ENCODE results near the gene PKMYT1. TPM values are rescaled to one million over a fixed set of nuclear protein-coding genes. Genes with fewer than 3 reads are reported as not detected.

PKMYT1 gene
- total and polyA plus RNA-seq, 9 of the 15 experiments (the other 6 are each of a cell fraction or from before 2014, with no cell fraction given), result 8.7 to 201 (median 37.8) TPM

DNA sequence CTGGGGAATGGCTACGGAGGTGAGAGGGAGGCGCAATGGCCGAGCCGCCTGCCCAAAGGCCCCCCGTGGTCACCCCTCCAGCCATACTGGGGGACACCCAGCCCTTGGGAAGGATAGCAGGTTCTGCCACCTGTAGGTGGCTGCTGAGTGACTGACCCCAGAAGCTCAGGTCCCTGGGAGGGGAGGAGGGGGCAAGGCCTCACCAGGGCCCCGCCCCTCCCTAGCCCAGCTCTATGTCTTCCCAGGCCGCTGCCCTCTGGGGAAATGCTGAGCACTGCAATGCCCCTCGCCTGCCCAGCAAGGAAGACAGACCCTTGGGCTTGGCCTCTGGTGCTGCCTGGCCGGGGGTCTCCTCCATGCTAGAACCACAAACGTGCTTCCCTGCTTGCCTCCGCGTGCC lies 21.1 kb upstream of the PKMYT1 start:
- no peak for DNase-seq (ENCODE audit: extremely low read depth in 1 of 4, low spot score in 3 of 4)
- no peaks in the 10 kb centered on the region for H3K27me3 ChIP-seq (ENCODE audit: control insufficient read depth in 2 of 2, insufficient read depth in 2 of 2, low read length in 2 of 2)
- H3K4me3 ChIP-seq, result no peak overlapping the region
- H4K20me1 ChIP-seq (replicated peaks; ENCODE audit: control insufficient read depth, insufficient read depth, low read length), result no peaks in the 10 kb centered on the region
- intact Hi-C loops (cut with micrococcal nuclease) (no loop called here), in situ Hi-C loops (cut with MboI) (no loop called here)
- no peak overlapping the region for H2AFZ ChIP-seq (ENCODE audit: low read depth, low read length)
- H3K27ac ChIP-seq (ENCODE audit: extremely low read depth, low read depth, low read length), result no peak overlapping the region
- BruUV-seq (replicated peaks), result no TSS peak
- H3K9me1 ChIP-seq (ENCODE audit: control insufficient read depth, insufficient read depth, low read length), result no peaks in the 10 kb centered on the region
- WGBS (ENCODE audit: insufficient coverage, low coverage, missing lambda C conversion rate), result 88% methylated on average over 3 of the region's 12 CpGs
- no peak for FAIRE-seq
- H3K9me3 ChIP-seq (replicated peaks; ENCODE audit: control insufficient read depth, insufficient read depth, low read depth, low read length), result no peaks in the 10 kb centered on the region
- ChIA-PET CTCF (ENCODE audit: low intra/inter-chr PET ratio) (no interaction called here), POLR2A (interaction anchor here (0.5 to 0.8 kb wide), 4 partner anchors 15 to 846 kb away, joined by 3 read pairs; no protein-coding TSS in a partner anchor)
- ATAC-seq, result no peak
- no peaks in the 10 kb centered on the region for H3K36me3 ChIP-seq (ENCODE audit: control insufficient read depth, insufficient read depth, low read length)
- H3K79me2 ChIP-seq (ENCODE audit: control insufficient read depth, insufficient read depth, low read length), result peaks cover 12% of the 10 kb centered on the region
- H3K4me2 ChIP-seq (ENCODE audit: insufficient read depth, low read length), result no peak overlapping the region
- H3K9ac ChIP-seq (ENCODE audit: insufficient read depth in 1 of 2, low read depth in 2 of 2, low read length in 2 of 2), result peak overlapping the region in 1 of 2 experiments; percentile 60; a peak in 1 of 4 replicates
- peaks cover 6 to 44% of the 10 kb centered on the region in 2 experiments; a peak in 4 of 5 replicates for H3K4me1 ChIP-seq (replicated peaks in 1 of 2; ENCODE audit: control insufficient read depth in 2 of 2, insufficient read depth in 2 of 2, low read length in 2 of 2)
- TF ChIP-seq, protein P1, sequence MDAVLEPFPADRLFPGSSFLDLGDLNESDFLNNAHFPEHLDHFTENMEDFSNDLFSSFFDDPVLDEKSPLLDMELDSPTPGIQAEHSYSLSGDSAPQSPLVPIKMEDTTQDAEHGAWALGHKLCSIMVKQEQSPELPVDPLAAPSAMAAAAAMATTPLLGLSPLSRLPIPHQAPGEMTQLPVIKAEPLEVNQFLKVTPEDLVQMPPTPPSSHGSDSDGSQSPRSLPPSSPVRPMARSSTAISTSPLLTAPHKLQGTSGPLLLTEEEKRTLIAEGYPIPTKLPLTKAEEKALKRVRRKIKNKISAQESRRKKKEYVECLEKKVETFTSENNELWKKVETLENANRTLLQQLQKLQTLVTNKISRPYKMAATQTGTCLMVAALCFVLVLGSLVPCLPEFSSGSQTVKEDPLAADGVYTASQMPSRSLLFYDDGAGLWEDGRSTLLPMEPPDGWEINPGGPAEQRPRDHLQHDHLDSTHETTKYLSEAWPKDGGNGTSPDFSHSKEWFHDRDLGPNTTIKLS (IDR thresholded peaks at IDR 0.05; ENCODE audit: borderline replicate concordance, low read depth), result no peak
- TF ChIP-seq HSF4 (CRISPR knock-in tag; IDR thresholded peaks at IDR 0.05; ENCODE audit: borderline replicate concordance) (no peak), BRD4 (IDR thresholded peaks at IDR 0.05) (no peak), PHF21A (IDR thresholded peaks at IDR 0.05; ENCODE audit: borderline replicate concordance, low read depth) (no peak), PHTF2 (CRISPR knock-in tag; IDR thresholded peaks at IDR 0.05) (no peak), ZNF143 (CRISPR knock-in tag; IDR thresholded peaks at IDR 0.05) (no peak; the same call in 1 of the 2 replicates), ASH1L (IDR thresholded peaks at IDR 0.05; ENCODE audit: borderline replicate concordance, low read depth, partially characterized antibody) (no peak), THRAP3 (IDR thresholded peaks at IDR 0.05; ENCODE audit: borderline replicate concordance) (no peak), SMAD3 (CRISPR knock-in tag; conservative IDR thresholded peaks at IDR 0.05) (no peak)
- TF ChIP-seq, protein P2, sequence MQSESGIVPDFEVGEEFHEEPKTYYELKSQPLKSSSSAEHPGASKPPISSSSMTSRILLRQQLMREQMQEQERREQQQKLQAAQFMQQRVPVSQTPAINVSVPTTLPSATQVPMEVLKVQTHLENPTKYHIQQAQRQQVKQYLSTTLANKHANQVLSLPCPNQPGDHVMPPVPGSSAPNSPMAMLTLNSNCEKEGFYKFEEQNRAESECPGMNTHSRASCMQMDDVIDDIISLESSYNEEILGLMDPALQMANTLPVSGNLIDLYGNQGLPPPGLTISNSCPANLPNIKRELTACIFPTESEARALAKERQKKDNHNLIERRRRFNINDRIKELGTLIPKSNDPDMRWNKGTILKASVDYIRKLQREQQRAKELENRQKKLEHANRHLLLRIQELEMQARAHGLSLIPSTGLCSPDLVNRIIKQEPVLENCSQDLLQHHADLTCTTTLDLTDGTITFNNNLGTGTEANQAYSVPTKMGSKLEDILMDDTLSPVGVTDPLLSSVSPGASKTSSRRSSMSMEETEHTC (IDR thresholded peaks at IDR 0.05), result no peak
- TF ChIP-seq, protein P3, sequence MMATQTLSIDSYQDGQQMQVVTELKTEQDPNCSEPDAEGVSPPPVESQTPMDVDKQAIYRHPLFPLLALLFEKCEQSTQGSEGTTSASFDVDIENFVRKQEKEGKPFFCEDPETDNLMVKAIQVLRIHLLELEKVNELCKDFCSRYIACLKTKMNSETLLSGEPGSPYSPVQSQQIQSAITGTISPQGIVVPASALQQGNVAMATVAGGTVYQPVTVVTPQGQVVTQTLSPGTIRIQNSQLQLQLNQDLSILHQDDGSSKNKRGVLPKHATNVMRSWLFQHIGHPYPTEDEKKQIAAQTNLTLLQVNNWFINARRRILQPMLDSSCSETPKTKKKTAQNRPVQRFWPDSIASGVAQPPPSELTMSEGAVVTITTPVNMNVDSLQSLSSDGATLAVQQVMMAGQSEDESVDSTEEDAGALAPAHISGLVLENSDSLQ (IDR thresholded peaks at IDR 0.05), result no peak
- TF ChIP-seq, protein P4, sequence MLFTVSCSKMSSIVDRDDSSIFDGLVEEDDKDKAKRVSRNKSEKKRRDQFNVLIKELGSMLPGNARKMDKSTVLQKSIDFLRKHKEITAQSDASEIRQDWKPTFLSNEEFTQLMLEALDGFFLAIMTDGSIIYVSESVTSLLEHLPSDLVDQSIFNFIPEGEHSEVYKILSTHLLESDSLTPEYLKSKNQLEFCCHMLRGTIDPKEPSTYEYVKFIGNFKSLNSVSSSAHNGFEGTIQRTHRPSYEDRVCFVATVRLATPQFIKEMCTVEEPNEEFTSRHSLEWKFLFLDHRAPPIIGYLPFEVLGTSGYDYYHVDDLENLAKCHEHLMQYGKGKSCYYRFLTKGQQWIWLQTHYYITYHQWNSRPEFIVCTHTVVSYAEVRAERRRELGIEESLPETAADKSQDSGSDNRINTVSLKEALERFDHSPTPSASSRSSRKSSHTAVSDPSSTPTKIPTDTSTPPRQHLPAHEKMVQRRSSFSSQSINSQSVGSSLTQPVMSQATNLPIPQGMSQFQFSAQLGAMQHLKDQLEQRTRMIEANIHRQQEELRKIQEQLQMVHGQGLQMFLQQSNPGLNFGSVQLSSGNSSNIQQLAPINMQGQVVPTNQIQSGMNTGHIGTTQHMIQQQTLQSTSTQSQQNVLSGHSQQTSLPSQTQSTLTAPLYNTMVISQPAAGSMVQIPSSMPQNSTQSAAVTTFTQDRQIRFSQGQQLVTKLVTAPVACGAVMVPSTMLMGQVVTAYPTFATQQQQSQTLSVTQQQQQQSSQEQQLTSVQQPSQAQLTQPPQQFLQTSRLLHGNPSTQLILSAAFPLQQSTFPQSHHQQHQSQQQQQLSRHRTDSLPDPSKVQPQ (CRISPR knock-in tag; IDR thresholded peaks at IDR 0.05; ENCODE audit: borderline replicate concordance), result no peak
